Right lobe of liver (tissue), 6 donors: Measurements from ENCODE around the gene CFAP43. TPM values are rescaled to one million over a fixed set of nuclear protein-coding genes. Genes with fewer than 3 reads are reported as not detected.

Experiments
- ATAC-seq, 4 donors: fragments of 200-7000 bp; cut with Tn5 transposase; one replicate each; pipeline ENCODE4 v1.9.1; 2020; ENCODE audit warnings: mild to moderate bottlenecking in 4 of 4, moderate library complexity in 4 of 4
- DNase-seq, 3 donors: peaks; one replicate each; pipeline ENCODE4 v3.0.0-alpha.2; 2020
- H3K27ac ChIP-seq, 3 donors: fragments of 200-600 bp; one replicate each; pipeline ENCODE4 v1.8.0; 2022
- H3K27me3 ChIP-seq, 2 donors: fragments of 200-600 bp; one replicate each; pipeline ENCODE4 v1.8.0; 2022
- H3K36me3 ChIP-seq, 4 donors: fragments of 200-600 bp; sonication (generic) in 1 of 4; one replicate each; pipeline versions ENCODE4 v1.5.1 to v1.8.0; 2017 to 2022; ENCODE audit warnings: control low read depth in 1 of 4
- H3K4me1 ChIP-seq, 4 donors: fragments of 200-600 bp; sonication (generic) in 1 of 4; one replicate each; pipeline versions ENCODE4 v1.5.1 to v1.8.0; 2017 to 2022; ENCODE audit warnings: control low read depth in 1 of 4
- H3K4me3 ChIP-seq, 3 donors: fragments of 200-600 bp; one replicate each; pipeline ENCODE4 v1.8.0; 2022
- H3K9me3 ChIP-seq, 4 donors: fragments of 200-600 bp; sonication (generic) in 1 of 4; one replicate each; pipeline versions ENCODE4 v1.5.1 to v1.8.0; 2017 to 2022; ENCODE audit warnings: control low read depth in 1 of 4
- POLR2A ChIP-seq: fragments of 450-650 bp; IDR thresholded peaks from one replicate; pipeline ENCODE4 v1.6.1; 2017; ENCODE audit warnings: antibody characterized with exemption, mild to moderate bottlenecking
- WGBS: methylation state at CpG from one replicate; pipeline ENCODE4 v1.1.6; 2018; ENCODE audit warnings: low coverage, low lambda C conversion rate; ENCODE audit not compliant: insufficient coverage; ENCODE audit errors: missing lambda C conversion rate; 5-methylcytosine and 5-hydroxymethylcytosine counted together
- intact Hi-C, 2 donors: fragments of 100-400 bp; cut with DNase I; formaldehyde crosslinking; loops; one replicate each; pipeline versions ENCODE4 v1.11.2 to v1.14.1; 2022
- total RNA-seq, 6 experiments: library from RNA; depleted of rRNA in 2 of 6; stranded (reverse); fragments of >200 nt in 2 of 6; fragmentation: NEBNext Ultra II Directional in 3 of 6; extraction: Animal tissue kit (Norgen Biotek cat#: 25700) in 3 of 6; gene quantifications; one replicate each; pipeline versions ENCODE4 v1.1.0 to v1.2.4, GENCODE V29; 2016 to 2023
- TF ChIP-seq, protein P1 (sequence below), 4 donors: fragments of 200-600 bp in 3 of 4; fragments of 450-650 bp in 1 of 4; IDR thresholded peaks; one replicate each; pipeline versions ENCODE4 v1.5.1 to v1.8.0; 2016 to 2022; ENCODE audit warnings: antibody characterized with exemption in 4 of 4, mild to moderate bottlenecking in 2 of 4
- donor health status: DM: no; HTN: yes; CAD: no.
- donor health status: DM: no; HTN: no; CAD: no.
- donor health status: DM: no; HTN: no; CAD: no.
- donor health status: DM: no; HTN: yes; CAD: no.
- donor health status: DM: no; HTN: yes; CAD: no.

CFAP43 gene
- total RNA-seq, 6 experiments from 2014 or later: 0.11 to 0.34 (median 0.20) TPM; not detected in 1

DNA sequence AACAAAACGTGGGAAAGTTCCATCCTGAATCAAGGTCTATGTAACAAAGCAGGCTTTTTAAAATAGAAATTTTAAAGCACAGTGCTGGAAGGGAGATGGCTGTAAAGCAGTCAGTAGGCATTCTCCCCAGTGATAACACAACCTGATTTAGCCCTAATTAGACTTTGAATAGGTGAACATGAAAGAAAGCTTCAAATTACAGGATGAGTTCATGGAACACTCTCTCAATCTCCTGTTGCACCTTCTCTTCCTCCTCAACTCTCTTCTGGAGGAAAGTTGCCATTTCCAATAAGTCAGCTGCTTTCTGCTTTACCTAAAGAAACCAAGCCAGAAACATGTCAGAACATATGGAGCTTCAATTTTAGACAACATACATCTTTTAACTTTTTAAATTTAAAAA is 90.1 kb downstream of the CFAP43 start:
- TF ChIP-seq, protein P1, sequence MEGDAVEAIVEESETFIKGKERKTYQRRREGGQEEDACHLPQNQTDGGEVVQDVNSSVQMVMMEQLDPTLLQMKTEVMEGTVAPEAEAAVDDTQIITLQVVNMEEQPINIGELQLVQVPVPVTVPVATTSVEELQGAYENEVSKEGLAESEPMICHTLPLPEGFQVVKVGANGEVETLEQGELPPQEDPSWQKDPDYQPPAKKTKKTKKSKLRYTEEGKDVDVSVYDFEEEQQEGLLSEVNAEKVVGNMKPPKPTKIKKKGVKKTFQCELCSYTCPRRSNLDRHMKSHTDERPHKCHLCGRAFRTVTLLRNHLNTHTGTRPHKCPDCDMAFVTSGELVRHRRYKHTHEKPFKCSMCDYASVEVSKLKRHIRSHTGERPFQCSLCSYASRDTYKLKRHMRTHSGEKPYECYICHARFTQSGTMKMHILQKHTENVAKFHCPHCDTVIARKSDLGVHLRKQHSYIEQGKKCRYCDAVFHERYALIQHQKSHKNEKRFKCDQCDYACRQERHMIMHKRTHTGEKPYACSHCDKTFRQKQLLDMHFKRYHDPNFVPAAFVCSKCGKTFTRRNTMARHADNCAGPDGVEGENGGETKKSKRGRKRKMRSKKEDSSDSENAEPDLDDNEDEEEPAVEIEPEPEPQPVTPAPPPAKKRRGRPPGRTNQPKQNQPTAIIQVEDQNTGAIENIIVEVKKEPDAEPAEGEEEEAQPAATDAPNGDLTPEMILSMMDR (IDR thresholded peaks at IDR 0.05): no peak
- no peak for TF ChIP-seq POLR2A
- WGBS: 15% methylated on average over 1 of the region's 1 CpG
- intact Hi-C loops: no loop called here
- no peaks in the 10 kb centered on the region for H3K36me3 ChIP-seq
- H3K4me1 ChIP-seq: no peaks in the 10 kb centered on the region
- no peak overlapping the region for H3K4me3 ChIP-seq
- no peak overlapping the region for H3K27ac ChIP-seq
- ATAC-seq: no peak
- H3K27me3 ChIP-seq: no peaks in the 10 kb centered on the region
- no peak for DNase-seq
- no peaks in the 10 kb centered on the region for H3K9me3 ChIP-seq

DNA sequence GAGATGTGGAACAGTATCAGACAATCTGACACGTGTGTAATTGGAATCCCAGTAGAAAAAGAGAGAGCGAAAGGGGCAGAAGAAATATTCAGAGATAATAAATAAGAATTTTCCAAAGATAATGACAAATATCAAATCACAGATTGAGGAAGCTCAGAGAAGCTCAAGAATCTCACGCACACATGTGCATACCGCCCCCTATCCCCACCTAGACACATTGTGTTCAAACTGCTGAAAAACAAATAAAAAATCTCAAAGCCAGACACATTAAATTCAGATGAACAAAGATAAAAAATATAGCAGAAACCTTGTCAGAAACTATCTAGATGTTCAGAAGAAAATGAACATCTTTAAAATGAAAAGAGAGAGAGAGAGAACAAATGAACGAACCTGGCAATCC is 92.9 kb downstream of the CFAP43 start:
- ATAC-seq (no peak), DNase-seq (no peak)
- intact Hi-C loops: no loop called here
- Histone ChIP-seq H3K4me3 (no peak overlapping the region), H3K27me3 (no peaks in the 10 kb centered on the region), H3K27ac (no peak overlapping the region), H3K9me3 (no peaks in the 10 kb centered on the region), H3K36me3 (no peaks in the 10 kb centered on the region), H3K4me1 (no peaks in the 10 kb centered on the region)
- WGBS: 61% methylated on average over 5 of the region's 5 CpGs
- TF ChIP-seq, protein P1 (IDR thresholded peaks at IDR 0.05): peak in 3 of 4 donors; percentile 15 to 21 (median 15)
- no peak for TF ChIP-seq POLR2A

DNA sequence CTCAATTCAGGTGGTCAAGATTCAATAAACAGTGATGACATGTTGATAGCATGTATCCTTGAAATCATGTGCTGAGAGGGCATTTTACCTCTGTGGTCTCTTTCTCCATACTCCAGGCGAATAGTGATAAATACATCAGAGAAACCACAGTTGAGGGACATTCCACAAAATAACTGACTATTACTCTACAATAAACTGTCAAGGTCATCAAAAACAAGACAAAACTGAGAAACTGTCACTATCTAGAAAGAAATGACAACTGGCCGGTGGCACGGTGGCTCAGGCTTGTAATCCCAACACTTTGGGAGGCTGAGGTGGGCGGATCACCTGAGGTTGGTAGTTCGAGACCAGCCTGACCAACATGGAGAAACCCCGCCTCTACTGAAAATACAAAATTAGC is 94.0 kb downstream of the CFAP43 start:
- intact Hi-C loops: no loop called here
- ATAC-seq: no peak
- Histone ChIP-seq H3K4me1 (no peaks in the 10 kb centered on the region), H3K27ac (no peak overlapping the region), H3K9me3 (no peaks in the 10 kb centered on the region), H3K4me3 (no peak overlapping the region), H3K36me3 (no peaks in the 10 kb centered on the region), H3K27me3 (no peaks in the 10 kb centered on the region)
- no peak for DNase-seq
- 91% methylated on average over 6 of the region's 6 CpGs for WGBS
- TF ChIP-seq, protein P1 (IDR thresholded peaks at IDR 0.05): no peak
- TF ChIP-seq POLR2A: no peak

DNA sequence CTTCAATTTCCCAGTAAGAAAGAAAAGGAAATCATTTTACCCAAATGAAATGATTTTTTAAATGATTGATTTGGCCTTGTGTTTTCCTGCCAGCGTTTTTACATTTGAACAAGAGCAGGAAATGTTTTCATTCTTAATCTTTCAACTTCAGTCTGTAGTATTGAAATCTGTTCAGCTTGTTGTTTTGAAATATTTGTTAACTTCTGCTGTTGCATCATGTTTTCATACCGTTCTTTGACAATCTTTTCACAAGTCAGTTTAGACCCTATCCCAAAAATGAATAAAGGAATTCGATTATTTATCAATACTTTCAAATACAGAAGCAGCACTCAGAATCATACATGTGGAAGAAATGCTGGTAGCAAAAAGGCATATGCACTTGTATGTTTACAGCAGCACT is 102.1 kb downstream of the CFAP43 start:
- Histone ChIP-seq H3K4me3 (no peak overlapping the region), H3K27me3 (no peaks in the 10 kb centered on the region), H3K36me3 (no peaks in the 10 kb centered on the region), H3K4me1 (no peaks in the 10 kb centered on the region), H3K27ac (no peak overlapping the region), H3K9me3 (no peaks in the 10 kb centered on the region)
- WGBS: 7% methylated on average over 3 of the region's 3 CpGs
- no peak for TF ChIP-seq POLR2A
- TF ChIP-seq, protein P1 (IDR thresholded peaks at IDR 0.05): no peak
- DNase-seq (no peak), ATAC-seq (peak in 1 of 4 donors; percentile 44)
- intact Hi-C loops: no loop called here

DNA sequence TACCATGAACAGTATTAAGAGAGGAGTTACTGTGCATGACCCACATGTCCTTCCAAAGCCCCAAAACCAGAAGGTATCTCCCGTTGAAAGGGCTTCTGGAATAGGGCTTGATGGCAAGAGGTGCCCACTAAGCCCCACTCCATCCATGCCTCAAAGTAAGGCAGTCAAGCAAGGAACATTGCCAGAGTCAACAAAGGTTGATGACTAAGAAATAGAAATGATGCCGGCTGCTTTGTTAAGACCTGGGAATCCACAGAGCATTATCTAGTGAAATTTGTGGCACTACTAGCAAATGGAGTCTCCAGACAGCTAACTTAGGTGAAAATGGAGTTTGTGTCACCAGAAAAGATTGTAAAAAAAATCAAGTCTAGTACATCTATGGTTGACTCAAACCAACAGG is 104.0 kb downstream of the CFAP43 start:
- H3K9me3 ChIP-seq: no peaks in the 10 kb centered on the region
- 55% methylated on average over 1 of the region's 2 CpGs for WGBS
- no peaks in the 10 kb centered on the region for H3K36me3 ChIP-seq
- intact Hi-C loops: no loop called here
- H3K27ac ChIP-seq: no peak overlapping the region
- no peak overlapping the region for H3K4me3 ChIP-seq
- no peak for TF ChIP-seq POLR2A
- TF ChIP-seq, protein P1 (IDR thresholded peaks at IDR 0.05): no peak
- DNase-seq (no peak), ATAC-seq (peak in 1 of 4 donors; percentile 58)
- H3K27me3 ChIP-seq: no peaks in the 10 kb centered on the region
- H3K4me1 ChIP-seq: no peaks in the 10 kb centered on the region
